MCF 10A (cell line): ENCODE measurements around the gene ARMH2. TPM values are rescaled to one million over a fixed set of nuclear protein-coding genes. Genes with fewer than 3 reads are reported as not detected.

Experiments
- BruUV-seq: library from RNA; stranded (reverse); fragments of 400-500 nt; replicated peaks from 2 replicates; lab custom pipeline; 2021; lab: Mats Ljungman, UMichigan
- CTCF ChIA-PET: fragments of 300-600 bp; sonication (Branson Sonifier 250); formaldehyde crosslinking; extraction: SDS; loops from one replicate; lab custom pipeline; 2021; ENCODE audit warnings: antibody characterized with exemption, inconsistent platforms; lab: Yijun Ruan, JAX
- POLR2A ChIA-PET: fragments of 300-600, 350-650 bp; sonication (Branson Sonifier 250); formaldehyde crosslinking; extraction: SDS; loops from one replicate; lab custom pipeline; 2020; ENCODE audit warnings: antibody characterized with exemption, inconsistent platforms; lab: Yijun Ruan, JAX
- DNase-seq: peaks from one replicate; pipeline ENCODE4 v3.0.0-alpha.2; 2018; ENCODE audit not compliant: unreplicated experiment
- H3K27ac Mint-ChIP-seq: one replicate; pipeline ENCODE4 v1.8.0; 2022; ENCODE audit warnings: mild to moderate bottlenecking, low read depth, mixed read lengths; ENCODE audit not compliant: unreplicated experiment
- H3K27me3 Mint-ChIP-seq: one replicate; pipeline ENCODE4 v1.8.0; 2022; ENCODE audit warnings: mixed read lengths; ENCODE audit not compliant: insufficient read depth, unreplicated experiment
- H3K36me3 Mint-ChIP-seq: one replicate; pipeline ENCODE4 v1.8.0; 2022; ENCODE audit warnings: mild to moderate bottlenecking, moderate library complexity, mixed read lengths; ENCODE audit not compliant: insufficient read depth, unreplicated experiment
- H3K4me1 Mint-ChIP-seq: one replicate; pipeline ENCODE4 v1.8.0; 2022; ENCODE audit warnings: mixed read lengths; ENCODE audit not compliant: insufficient read depth, unreplicated experiment
- H3K4me3 Mint-ChIP-seq: one replicate; pipeline ENCODE4 v1.8.0; 2022; ENCODE audit warnings: mild to moderate bottlenecking, moderate library complexity, mixed read lengths; ENCODE audit not compliant: unreplicated experiment
- H3K9me3 Mint-ChIP-seq: one replicate; pipeline ENCODE4 v1.8.0; 2022; ENCODE audit warnings: mixed read lengths; ENCODE audit not compliant: unreplicated experiment
- intact Hi-C: fragments of 100-400 bp; cut with micrococcal nuclease; formaldehyde crosslinking; loops from 2 replicates; pipeline ENCODE4 v1.14.1; 2022
- total RNA-seq: library from RNA; stranded (reverse); gene quantifications from 2 replicates; pipeline ENCODE4 v1.2.3, GENCODE V29; 2022
- TF ChIP-seq, protein P1 (sequence below): fragments of 200-600 bp; IDR thresholded peaks from one replicate; pipeline ENCODE4 v1.8.0; 2022; ENCODE audit warnings: antibody characterized with exemption, mild to moderate bottlenecking; ENCODE audit not compliant: unreplicated experiment

The ARMH2 gene
- total RNA-seq, 1 experiment from 2014 or later, result not detected

- Mint-ChIP-seq H3K36me3 (peaks cover 4% of the 10 kb centered on the region), H3K4me3 (no peak overlapping the region), H3K4me1 (peaks cover 6% of the 10 kb centered on the region), H3K27me3 (no peaks in the 10 kb centered on the region), H3K27ac (peak overlapping the region; percentile 46), H3K9me3 (no peaks in the 10 kb centered on the region)
- DNase-seq, result no peak
- POLR2A ChIA-PET, result interaction anchor here (1.2 to 2.2 kb wide), 4 partner anchors 11 to 204 kb away, joined by 3 to 6 read pairs (median 4); no protein-coding TSS in a partner anchor
- CTCF ChIA-PET, result interaction anchor here (1.0 kb wide), 1 partner anchor 196 kb away, joined by 5 read pairs; no protein-coding TSS in a partner anchor
- BruUV-seq, result no TSS peak
- intact Hi-C loops, result no loop called here
- TF ChIP-seq, protein P1, sequence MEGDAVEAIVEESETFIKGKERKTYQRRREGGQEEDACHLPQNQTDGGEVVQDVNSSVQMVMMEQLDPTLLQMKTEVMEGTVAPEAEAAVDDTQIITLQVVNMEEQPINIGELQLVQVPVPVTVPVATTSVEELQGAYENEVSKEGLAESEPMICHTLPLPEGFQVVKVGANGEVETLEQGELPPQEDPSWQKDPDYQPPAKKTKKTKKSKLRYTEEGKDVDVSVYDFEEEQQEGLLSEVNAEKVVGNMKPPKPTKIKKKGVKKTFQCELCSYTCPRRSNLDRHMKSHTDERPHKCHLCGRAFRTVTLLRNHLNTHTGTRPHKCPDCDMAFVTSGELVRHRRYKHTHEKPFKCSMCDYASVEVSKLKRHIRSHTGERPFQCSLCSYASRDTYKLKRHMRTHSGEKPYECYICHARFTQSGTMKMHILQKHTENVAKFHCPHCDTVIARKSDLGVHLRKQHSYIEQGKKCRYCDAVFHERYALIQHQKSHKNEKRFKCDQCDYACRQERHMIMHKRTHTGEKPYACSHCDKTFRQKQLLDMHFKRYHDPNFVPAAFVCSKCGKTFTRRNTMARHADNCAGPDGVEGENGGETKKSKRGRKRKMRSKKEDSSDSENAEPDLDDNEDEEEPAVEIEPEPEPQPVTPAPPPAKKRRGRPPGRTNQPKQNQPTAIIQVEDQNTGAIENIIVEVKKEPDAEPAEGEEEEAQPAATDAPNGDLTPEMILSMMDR, result no peak
These were observed 23.2 kb upstream of the ARMH2 start for GRCh38 chr6:24821860-24822444.

DNA sequence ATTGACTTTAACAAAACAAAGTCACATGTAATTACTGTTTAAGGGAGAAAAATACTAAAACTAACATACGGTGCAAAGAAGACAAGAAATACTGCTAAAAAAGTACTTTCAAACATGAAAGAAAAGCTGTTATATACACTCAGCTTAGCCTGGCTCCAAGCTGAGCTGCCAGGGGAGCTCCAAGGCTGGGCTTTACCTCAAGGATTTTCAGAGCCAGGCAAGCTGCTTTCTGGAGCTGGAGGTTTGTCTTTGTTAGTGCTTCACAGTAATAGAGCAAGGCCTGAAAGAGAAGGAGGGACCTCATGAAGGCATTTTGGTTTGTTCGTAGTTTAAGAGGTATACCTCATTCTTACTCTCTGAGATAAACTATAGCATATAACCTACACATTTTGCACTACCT lies 19.6 kb upstream of the ARMH2 start:
- intact Hi-C loops, result no loop called here
- no TSS peak for BruUV-seq
- Mint-ChIP-seq H3K4me1 (peaks cover 5% of the 10 kb centered on the region), H3K27ac (no peak overlapping the region), H3K4me3 (no peak overlapping the region), H3K9me3 (no peaks in the 10 kb centered on the region), H3K27me3 (no peaks in the 10 kb centered on the region), H3K36me3 (peaks cover 4% of the 10 kb centered on the region)
- TF ChIP-seq, protein P1, result no peak
- DNase-seq, result no peak
- CTCF ChIA-PET, result no interaction called here
- POLR2A ChIA-PET, result interaction anchor here (0.9 kb wide), 1 partner anchor 22 kb away, joined by 3 read pairs; no protein-coding TSS in a partner anchor

DNA sequence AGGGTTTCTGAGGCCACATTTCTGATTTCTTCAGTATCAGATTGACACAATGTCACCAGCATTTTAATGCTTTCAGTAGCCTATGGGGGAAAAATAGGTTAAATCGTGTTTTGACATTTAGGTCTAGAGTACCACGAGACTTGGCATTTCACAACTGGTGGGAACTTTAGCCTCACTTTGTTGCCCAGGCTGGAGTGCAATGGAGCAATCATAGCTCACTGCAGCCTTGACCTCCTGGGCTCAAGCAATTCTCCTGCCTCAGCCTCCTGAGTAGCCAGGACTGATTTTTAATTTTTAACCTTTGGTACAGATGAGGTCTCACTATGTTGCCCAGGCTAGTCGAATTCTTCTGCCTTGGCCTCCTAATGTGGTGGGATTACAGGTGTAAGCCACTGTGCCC lies 11.0 kb upstream of the ARMH2 start:
- intact Hi-C loops, result no loop called here
- H3K27me3 Mint-ChIP-seq, result no peaks in the 10 kb centered on the region
- no peak for DNase-seq
- ChIA-PET POLR2A (interaction anchor here (0.8 kb wide), 1 partner anchor 13 kb away, joined by 3 read pairs; no protein-coding TSS in a partner anchor), CTCF (interaction anchor here (1.1 kb wide), 1 partner anchor 23 kb away, joined by 3 read pairs; no protein-coding TSS in a partner anchor)
- no peaks in the 10 kb centered on the region for H3K4me1 Mint-ChIP-seq
- H3K4me3 Mint-ChIP-seq, result no peak overlapping the region
- TF ChIP-seq, protein P1, result no peak
- peaks cover 7% of the 10 kb centered on the region for H3K36me3 Mint-ChIP-seq
- no peak overlapping the region for H3K27ac Mint-ChIP-seq
- H3K9me3 Mint-ChIP-seq, result no peaks in the 10 kb centered on the region
- no TSS peak for BruUV-seq

DNA sequence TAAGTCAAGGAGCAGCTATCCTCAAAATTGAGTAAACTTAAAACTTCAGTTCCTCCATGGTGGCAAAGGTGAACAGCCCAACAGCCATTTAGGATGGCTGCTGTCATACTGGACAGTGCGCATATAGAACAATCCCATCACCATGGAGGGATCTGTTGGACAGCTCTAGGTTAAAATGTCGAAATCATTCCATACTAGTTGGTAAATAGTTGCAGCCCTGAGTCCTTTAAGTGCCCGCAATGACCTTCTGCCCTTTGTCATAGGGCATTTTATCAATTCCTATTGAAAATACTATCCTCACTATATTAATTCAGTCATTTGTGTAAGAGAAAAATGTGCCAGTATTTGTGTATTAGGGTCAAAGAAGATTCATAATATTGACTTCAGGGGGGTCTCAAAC lies 8.9 kb upstream of the ARMH2 start:
- ChIA-PET POLR2A (interaction anchor here (0.6 to 1.9 kb wide), 3 partner anchors 16 to 23 kb away, joined by 3 to 5 read pairs (median 5); no protein-coding TSS in a partner anchor), CTCF (interaction anchor here (0.6 kb wide), 1 partner anchor 318 kb away, joined by 3 read pairs; no protein-coding TSS in a partner anchor)
- H3K36me3 Mint-ChIP-seq, result peaks cover 7% of the 10 kb centered on the region
- H3K4me3 Mint-ChIP-seq, result no peak overlapping the region
- intact Hi-C loops, result no loop called here
- H3K27me3 Mint-ChIP-seq, result no peaks in the 10 kb centered on the region
- TF ChIP-seq, protein P1, result no peak
- no peaks in the 10 kb centered on the region for H3K9me3 Mint-ChIP-seq
- H3K4me1 Mint-ChIP-seq, result no peaks in the 10 kb centered on the region
- DNase-seq, result no peak
- no TSS peak for BruUV-seq
- no peak overlapping the region for H3K27ac Mint-ChIP-seq
